Femur (tissue), 1 donor: ENCODE measurements around the gene DCHS2.
"Not testable (repeated sequence)": the region's sequence is repeated elsewhere in the genome, so short reads cannot be mapped to it uniquely, and the experiment has no call there.

Experiments used
- DNase-seq: peaks from one replicate; pipeline ENCODE4 v3.0.0-alpha.2; 2017

DCHS2 gene

DNA sequence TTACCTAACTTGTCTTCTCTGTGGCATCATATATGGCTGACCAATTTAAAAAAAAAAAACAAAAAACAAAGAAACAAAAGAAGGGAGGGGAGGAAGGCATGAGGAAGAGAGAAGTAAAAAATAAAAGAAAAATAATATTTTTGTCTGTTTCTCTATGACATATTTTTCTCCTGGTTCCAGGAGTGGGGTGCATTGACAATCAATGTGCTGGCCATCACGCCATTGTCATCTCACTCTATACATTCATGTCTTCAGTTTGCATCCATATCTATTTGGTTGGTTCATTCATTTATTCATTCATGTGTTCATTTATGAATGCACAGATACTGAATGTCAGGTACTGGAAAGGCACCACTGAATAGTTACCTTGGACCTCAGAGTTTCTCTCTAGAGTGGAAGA, 183.4 kb downstream of the DCHS2 start:
- no peak for DNase-seq

DNA sequence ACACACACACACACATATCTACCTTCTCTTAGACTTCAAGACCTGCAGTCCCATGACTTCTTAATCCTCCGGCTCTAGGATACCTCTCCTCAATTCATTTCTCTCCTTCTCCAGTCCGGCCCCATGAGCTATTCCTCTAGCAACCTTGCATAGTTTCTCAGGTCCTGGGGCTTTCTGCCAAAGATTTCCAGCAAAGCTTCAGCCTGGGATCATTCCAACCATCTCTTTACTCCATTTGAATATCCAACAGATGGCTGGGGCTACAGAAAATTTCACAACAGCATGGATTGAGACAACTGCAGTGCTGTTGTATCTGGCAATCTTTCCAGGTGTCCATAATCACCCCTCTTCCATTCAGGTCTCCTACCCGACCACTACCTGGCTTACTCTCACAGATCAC, 184.1 kb downstream of the DCHS2 start:
- no peak for DNase-seq

- DNase-seq, result no peak
These were observed 186.0 kb downstream of the DCHS2 start for GRCh38 chr4:154305616-154306015.

- DNase-seq, result no peak
These were observed 186.9 kb downstream of the DCHS2 start for GRCh38 chr4:154304679-154305078.

DNA sequence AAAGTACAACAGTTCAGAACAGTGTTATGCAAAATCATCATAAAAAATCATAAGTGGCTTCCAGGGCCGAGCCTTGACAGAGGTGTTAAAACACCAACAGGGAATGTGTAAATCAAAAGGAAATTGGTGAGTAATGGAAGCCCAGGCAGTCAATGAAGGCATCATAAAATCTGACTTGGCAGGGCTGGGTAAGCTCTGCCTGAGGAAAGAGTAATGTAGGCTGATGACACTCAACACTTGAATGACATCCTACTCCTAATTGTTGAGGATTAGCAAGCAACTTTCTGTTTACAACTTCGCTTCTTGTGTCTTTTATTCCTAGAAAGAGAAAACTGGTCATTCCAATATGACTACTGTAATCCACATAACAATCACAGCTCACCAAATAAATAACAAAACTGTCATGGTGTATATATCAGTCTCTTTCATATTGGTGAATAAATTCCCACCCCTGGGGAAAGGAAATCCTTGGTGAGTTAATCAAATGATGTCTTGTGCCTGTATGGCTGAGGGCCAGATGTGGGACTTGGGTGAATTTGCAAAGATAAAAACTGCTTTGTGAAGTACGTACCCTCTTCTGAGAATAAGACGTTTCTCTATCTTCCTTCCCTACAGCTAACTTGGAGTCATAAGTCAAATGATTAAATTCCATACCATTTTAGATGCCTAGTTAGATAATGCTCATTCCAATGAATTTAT, 196.8 kb downstream of the DCHS2 start:
- DNase-seq, result no peak

GRCh38 chr4:154293427-154293826, 198.2 kb downstream of the DCHS2 start:
- no peak for DNase-seq

GRCh38 chr4:154292589-154292988, 199.0 kb downstream of the DCHS2 start:
- no peak for DNase-seq

DNA sequence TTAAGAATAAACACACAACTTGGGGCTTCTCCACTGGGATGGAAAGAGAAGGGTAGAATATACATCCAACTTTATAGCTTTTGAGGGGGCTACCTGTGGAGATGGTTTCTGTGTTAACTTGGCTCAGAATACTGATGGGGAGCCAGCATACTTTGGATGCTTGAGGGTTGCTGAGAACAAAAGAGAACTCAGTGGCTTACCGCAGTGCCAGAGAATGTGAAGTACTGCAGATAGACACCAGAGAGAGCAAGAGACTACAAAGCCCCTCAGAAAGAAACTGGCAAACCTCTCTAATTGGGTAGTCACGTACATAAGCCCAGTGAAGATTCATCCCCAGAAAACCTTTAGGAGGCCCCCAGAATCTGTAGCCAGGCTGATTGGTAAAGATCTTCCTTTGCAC, 214.4 kb downstream of the DCHS2 start:
- DNase-seq, result no peak

GRCh38 chr4:154276496-154276895, 215.1 kb downstream of the DCHS2 start:
- no peak for DNase-seq

DNA sequence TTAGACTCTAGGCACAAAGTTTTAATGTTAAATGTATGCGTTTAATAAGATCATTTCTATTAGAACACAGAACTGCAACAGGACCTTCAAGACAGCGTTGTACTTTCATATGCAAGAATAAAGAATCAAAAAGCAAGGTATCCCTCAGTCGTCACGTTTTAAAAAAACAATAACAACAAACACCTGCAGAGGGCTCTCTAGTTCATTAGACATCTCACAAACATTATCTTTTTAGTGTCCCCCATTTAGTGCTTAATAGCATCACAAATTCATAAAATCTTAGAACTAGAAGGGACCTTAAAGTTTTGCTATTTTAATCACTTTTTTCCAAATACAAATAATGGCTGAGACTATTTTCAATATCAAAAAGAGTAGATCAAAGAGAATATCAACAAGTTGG, 236.6 kb downstream of the DCHS2 start:
- DNase-seq, result no peak

DNA sequence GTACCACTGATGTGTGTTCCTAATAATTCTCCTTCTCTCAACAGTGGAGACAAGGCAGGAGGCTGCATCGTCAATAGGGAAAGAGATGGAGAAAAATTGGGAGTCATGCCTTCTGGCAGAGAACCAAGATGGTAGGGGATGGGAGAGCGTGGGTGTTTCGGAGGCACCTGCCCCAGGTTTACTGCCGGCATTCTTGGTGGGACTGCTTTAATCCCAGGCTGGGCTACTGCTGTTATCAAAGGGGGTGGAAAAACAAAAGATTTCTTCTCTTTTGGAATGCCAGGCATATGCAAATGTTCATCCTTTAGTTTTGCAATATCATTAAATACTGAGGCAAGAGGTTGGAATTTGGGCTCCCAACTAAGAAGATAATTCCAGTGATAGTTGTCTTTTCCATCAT, 257.0 kb downstream of the DCHS2 start:
- no peak for DNase-seq

DNA sequence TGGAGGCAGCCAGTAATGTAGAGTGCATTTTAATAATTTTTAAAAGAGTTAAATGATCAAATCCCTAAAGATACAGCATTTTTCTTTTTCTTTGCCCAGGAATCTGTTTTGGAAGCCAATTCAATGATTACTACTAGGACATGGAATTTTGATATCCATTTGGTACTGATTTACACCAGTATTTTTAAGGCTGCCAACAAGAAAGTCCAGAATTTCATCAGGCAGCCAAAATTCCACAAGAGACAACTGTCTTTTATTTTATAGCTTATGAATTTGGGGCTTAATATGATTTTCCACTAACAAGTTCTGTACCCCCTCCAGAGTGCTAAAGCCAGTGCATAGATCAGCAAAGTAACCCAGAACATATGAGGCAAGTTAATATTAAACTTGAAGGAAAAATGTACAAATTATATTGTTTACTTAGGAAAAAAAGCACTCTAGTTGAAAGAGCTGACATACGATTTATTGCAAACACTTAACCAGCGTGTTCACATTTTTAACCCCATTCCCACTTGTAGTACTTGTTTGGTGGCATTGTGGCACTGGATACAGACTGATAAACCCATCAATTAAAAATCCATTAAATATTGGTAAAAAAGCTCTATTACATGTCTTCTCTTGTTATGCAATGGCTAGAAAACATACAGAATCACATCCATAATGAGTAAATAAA, 259.7 kb downstream of the DCHS2 start:
- no peak for DNase-seq

- DNase-seq, result no peak
These were observed 260.9 kb downstream of the DCHS2 start for GRCh38 chr4:154230723-154231122.

DNA sequence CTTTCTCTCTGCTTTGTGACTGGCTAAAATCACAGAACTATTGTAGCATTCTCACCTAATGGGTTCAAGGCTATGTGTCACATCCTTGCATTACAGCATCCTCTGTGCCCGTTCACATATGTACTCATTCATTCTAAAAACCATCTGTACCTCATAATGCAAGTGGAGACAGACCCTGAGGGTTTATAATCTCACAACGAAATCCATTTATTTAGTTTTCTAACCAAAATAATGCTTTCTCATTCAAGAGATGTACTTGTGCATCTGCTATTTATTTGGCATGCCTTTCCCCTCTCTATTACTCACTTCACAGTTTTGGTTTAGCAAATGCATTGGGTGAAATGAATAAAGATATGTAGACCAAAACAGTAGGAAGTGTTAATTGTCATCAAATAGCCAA, 261.5 kb downstream of the DCHS2 start:
- DNase-seq, result no peak

- DNase-seq, result no peak
These were observed 268.7 kb downstream of the DCHS2 start for GRCh38 chr4:154222875-154223274.

GRCh38 chr4:154218051-154218450, 273.5 kb downstream of the DCHS2 start:
- DNase-seq, result no peak

- not testable (repeated sequence) for DNase-seq
These were observed 274.2 kb downstream of the DCHS2 start for GRCh38 chr4:154217384-154217783.

DNA sequence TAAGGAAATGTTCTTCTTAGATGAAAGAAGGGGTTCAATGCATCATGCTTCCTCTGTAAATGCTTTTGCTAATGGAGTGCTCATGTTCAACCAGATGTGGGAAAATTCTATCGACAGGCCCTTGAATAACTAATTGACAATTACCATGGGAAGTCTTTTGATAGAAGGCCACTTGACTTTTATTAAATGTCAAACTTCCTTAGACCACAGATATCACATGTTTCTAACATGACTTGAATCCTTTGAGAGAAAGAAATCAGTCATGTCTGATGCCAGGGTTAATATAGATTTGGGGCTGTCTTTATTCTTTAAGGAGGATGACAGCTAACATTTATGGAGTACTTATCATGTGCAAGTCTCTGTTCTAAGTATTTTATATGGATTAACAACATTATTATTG, 280.1 kb downstream of the DCHS2 start:
- DNase-seq, result no peak

GRCh38 chr4:154208424-154208823, 283.2 kb downstream of the DCHS2 start:
- DNase-seq, result no peak

GRCh38 chr4:154205471-154205870, 286.1 kb downstream of the DCHS2 start:
- no peak for DNase-seq

GRCh38 chr4:154194649-154195048, 296.9 kb downstream of the DCHS2 start:
- no peak for DNase-seq

DNA sequence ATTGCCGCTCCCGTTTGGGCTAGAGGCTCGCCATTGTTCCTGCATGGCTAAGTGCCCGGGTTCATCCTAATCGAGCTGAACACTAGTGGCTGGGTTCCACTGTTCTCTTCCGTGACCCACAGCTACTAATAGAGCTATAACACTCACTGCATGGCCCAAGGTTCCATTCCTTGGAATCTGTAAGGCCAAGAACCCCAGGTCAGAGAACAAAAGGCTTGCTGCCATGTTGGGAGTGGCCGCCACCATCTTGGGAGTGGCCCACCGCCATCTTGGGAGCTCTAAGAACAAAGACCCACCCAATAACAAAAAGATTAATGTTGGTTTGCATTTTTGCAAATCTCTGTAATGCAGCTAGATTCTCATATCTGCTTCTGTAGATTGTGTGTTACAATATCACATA, 299.0 kb downstream of the DCHS2 start:
- no peak for DNase-seq

GRCh38 chr4:154189346-154189745, 302.3 kb downstream of the DCHS2 start:
- peak; percentile 26 for DNase-seq

- no peak for DNase-seq
These were observed 304.7 kb downstream of the DCHS2 start for GRCh38 chr4:154186888-154187287.

- DNase-seq, result no peak
These were observed 305.6 kb downstream of the DCHS2 start for GRCh38 chr4:154186035-154186434.
